ENCODE results near the gene SMIM21.

The SMIM21 gene

DNA sequence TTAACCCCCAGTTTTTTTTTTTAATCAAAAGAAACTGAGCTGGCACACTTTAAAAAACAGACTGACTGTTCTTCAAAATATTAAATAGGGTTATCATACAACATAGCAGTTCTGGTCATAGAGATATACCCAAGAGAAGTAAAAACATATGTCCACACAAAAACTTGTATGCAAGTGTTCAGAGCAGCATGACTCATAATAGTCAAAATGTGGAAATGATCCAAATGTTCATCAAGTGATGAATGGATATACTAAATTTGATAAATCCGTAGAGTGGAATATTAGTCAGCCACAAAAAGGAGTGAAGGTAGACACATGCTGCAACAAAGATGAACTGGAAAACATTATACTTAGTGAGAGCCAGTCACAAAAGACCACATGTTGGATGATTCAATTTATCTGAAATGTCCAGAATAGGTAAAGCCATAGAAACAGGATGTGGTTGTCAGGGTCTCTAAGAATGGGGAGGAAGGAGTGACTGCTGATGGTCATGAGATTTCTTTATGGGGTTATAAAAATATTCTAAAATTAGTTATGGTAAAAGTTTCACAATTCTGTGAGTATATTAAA lies 5.1 kb downstream of the SMIM21 start:
- DNase-seq (ENCODE audit: low read depth in 3 of 3): no peak

DNA sequence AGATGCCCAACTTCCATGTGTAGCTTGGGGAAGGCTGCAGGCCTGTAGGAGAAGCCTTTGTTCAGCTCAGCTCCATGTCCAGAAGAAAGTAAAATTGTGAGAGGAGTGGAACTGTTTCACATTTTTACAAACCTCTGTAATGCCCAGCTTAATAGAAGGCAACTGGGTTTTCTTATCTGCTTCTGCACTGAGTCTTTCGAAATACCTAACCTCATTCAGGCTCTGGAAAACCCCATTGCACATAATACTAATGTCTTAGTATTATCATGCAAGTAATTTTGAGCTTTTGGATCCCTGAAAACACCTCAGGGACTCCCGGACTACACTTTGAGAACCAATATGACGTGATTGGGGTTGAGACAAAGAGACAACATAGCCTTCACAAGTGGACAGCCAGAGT lies 5.8 kb downstream of the SMIM21 start:
- no peak for DNase-seq (ENCODE audit: low read depth in 3 of 3)

DNA sequence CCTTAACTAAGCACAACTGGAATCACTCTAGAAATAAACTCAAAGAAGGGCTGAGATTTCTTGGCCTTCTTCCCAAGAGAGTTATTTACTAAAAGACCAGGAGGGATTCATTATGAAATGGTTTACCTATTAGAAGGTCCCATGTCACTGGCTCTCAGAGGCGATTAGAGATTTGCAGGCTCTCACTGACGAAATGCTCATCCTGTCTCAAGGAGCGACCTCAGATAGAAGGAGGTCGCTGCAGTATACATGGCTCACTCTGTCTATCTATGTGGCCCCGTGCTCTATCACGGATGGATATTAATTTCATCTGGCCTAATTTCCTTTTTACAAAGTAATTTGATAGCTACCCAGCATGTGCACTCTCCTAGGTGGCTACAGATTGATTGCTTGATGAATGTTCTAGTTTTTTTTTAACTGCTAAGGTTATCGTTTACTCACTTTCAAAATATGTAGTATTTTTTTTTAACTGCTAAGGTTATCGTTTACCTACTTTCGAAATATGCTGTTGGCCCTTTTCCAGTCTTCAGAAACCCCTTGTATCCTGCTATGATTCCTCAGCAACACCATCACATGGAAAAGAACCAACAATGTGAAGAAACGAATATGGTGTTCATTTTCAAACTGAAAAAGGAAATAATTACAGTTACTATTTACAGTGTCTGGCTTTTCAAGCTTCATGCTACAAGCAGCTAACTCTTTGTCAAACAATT lies 9.1 kb downstream of the SMIM21 start:
- no peak for DNase-seq (ENCODE audit: low read depth in 3 of 3)

- no peak for DNase-seq (ENCODE audit: low read depth in 3 of 3)
Measured at GRCh38 chr18:75410611-75411010, 16.9 kb downstream of the SMIM21 start.

GRCh38 chr18:75409806-75410205 lies 17.7 kb downstream of the SMIM21 start:
- DNase-seq (ENCODE audit: low read depth in 3 of 3): no peak

- DNase-seq (ENCODE audit: low read depth in 3 of 3): no peak
Measured at GRCh38 chr18:75408554-75409506, 18.7 kb downstream of the SMIM21 start.

- DNase-seq (ENCODE audit: low read depth in 3 of 3): no peak
Measured at GRCh38 chr18:75407468-75408437, 19.8 kb downstream of the SMIM21 start.

DNA sequence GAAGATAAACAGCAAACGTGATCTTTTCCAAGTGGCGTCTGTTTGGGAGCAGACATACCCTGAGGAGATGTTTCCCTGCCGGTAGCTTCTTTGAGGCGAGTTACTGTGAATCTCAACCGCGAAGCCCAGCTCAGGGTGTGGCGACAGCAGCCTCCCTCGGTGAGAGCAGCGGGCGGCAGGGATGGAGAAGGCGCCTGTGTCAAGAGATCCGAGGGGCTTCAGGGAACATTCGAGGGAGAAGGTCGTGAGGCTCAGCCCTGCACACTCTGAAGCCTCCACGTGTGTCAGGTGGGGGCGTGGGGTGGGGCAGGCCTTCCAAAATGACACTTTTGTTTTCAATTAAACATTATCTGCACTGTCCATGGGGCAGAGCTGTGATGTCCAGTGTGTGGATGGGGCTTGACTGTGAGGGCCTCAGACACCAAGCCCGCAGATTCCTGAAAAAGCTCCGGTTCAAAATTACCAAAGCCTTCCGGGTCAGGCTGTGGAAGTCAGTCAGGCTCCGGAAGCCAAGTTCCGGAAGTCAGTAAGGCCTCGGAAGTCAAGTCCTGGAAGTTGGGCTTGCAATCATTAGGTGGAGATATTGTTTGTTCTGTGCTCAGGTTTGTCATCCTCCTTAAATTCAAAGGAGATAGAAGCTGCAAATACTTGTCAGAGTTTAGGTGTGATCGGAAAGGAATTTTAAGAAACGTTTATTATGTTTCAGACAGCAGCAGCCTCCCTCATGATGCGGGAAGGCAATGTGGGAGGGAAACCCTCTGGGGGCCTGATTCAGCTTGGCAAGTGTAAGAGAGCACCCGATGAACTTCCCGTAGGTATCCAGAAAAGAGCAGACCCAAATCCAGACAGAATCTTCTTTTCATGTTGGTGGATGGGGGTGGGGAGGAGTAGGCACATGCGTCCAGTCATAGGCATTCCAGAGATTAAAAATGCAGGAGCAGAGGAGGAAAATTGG lies 20.7 kb downstream of the SMIM21 start:
- DNase-seq (ENCODE audit: low read depth in 3 of 3): no peak

GRCh38 chr18:75405351-75405750 lies 22.2 kb downstream of the SMIM21 start:
- no peak for DNase-seq (ENCODE audit: low read depth in 3 of 3)

- no peak for DNase-seq (ENCODE audit: low read depth in 3 of 3)
Measured at GRCh38 chr18:75400366-75400765, 27.1 kb downstream of the SMIM21 start.

DNA sequence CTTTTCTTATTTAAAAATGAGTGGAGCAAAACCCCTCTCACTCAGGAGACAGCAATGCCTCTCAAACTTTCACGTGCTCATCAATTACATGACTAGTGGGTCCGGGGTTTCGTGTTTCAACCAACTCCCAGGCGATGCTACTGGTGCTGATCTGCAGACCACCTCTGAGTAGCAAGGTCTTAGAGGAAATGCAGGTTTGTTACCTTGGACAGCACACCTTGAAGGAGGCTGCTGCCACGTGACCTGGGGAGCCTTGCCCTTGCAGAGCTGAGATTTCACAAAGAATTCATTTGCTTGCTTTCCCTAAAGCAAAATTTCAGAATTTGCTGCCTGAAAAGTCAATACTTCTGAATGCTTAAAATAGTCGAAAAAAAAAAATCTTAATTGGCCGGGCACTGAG lies 32.4 kb downstream of the SMIM21 start:
- no peak for DNase-seq (ENCODE audit: low read depth in 3 of 3)

- no peak for DNase-seq (ENCODE audit: low read depth in 3 of 3)
Measured at GRCh38 chr18:75393721-75394120, 33.8 kb downstream of the SMIM21 start.

DNA sequence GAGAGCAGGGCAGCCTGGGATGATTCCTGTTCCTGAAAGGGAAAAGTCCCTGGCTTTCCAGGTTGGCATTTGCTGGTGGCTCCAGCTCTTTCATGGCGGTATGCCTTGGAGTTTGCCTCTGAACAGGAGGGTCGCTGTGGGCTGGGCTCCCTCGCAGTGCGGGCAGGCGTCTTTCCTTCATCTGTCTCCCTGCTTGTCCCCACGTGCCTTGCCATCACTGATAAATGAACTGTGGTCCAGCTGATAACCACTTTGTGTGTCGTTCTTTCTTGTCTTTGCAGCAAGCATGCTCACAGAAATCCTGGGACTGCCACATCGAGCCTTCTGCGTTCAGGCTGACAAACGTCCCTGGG lies 35.3 kb downstream of the SMIM21 start:
- no peak for DNase-seq (ENCODE audit: low read depth in 3 of 3)

DNA sequence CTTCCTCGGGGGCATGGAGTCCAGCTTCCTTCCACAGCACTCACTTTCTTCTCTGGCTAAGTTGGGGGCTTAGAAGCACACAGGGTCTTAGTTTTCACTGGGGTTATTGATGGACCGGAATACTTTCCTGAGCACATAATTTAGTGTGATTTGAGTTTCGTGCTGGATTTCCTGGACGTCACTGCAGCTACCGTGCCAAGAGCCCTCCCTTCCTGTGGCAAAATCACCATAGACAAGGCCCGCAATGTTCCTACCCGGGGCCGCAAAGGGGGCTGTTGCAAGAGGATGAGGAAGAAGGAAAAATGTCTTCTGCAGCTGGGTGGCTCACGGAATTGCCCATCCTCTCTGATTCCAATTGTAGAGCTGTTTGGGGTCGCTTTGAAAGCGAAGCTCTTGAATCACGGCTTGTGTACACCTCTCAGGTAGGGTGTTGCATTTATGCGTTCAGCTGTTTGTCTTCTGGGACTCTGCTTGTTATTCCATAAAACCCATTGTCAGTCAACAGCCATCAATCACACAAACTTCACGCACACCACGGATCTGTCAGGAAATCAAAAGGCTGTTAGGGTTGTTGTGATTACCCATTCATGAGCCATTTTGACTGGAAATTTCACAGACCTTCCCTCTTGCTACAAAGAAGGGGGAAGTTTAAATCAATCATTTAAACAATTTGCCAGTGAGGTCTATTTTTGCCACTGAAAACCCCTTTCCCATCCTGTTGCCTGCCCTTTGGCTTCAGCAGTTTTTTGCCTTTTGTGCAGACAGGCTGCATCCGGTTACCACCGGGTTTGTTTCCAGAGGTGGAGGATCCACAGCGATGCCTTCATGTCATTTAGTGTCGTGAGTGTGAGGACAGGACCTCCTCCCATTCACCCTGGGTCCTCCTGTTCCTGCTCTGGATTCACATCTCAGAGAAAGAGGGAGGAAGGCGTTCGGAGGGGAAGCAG lies 36.0 kb downstream of the SMIM21 start:
- no peak for DNase-seq (ENCODE audit: low read depth in 3 of 3)

DNA sequence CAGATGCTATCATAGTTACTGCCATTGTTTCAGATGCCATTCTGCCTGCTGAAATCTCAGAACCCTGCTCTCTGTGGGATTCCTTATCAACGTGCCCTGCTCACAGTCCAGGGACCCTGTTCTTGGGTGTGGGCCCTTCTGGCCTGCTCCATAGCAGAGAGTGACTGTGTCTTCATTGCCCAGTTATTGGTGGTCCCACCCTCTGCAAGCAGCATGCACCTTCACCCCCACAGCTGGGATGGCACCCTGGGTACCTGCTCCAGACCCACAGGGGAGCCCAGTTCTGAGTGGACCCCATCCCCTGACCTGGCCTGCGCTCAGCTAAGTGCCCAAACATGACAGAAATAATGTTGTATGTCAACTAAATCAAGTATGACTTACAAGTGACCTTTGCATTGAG lies 36.6 kb downstream of the SMIM21 start:
- no peak for DNase-seq (ENCODE audit: low read depth in 3 of 3)

DNA sequence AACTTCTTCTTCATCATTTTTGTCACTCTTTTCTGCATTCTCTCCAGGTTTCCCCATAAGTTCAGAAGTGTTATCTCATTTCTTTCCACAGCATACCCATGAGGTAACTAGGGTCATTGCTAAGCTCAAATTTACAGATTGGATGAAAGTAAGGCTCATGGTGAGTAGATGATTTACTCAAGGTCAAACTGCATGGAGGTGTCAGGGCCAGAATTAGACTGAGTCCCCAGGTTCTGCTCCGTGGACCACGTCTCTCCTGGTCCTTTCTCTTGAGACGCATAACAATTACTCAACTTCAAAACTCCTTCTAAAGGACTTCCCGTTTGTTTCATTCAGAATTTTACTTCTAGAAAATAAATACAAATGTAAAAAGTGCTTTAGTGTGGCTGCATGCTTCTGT lies 43.4 kb downstream of the SMIM21 start:
- DNase-seq (ENCODE audit: low read depth in 3 of 3): no peak

GRCh38 chr18:75378376-75379315 lies 48.9 kb downstream of the SMIM21 start:
- DNase-seq (ENCODE audit: low read depth in 3 of 3): no peak

DNA sequence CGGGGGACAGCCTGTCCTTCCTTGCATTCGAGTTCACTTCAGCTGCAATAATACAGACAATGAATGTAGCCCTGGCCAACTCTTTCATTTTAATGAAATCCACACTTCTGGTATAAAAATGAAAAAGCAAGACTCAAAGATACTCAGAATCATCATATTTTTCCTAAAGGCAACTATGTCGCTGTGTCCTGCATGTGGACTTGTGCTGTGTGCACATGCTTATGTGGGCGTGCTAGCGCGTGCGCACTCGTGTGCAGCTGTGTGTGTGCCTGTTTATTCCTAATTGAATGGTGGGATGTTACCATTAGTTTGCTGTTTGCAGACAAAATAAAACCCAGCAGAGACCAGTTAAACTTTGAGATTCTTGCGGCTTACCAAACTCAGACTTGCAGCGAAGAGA lies 49.6 kb downstream of the SMIM21 start:
- no peak for DNase-seq (ENCODE audit: low read depth in 3 of 3)
